Measurements from ENCODE around the gene ERI2.

Gene ERI2

GRCh38 chr16:20806168-20807050 lies at the start of gene ERI2, which contains the start of gene REXO5:
Gene ERI2, minus strand, starts transcription at chr16:20806472. Its CDS starts 42 bp downstream, at chr16:20806430.
Gene REXO5, plus strand, starts transcription at chr16:20806527. Its CDS starts 427 bp downstream, at chr16:20806954.
- DNase-seq, result peak; percentile 86

GRCh38 chr16:20854963-20855362 lies 48.7 kb upstream of the ERI2 start:
- no peak for DNase-seq

GRCh38 chr16:20853981-20854620 lies 47.8 kb upstream of the ERI2 start:
- DNase-seq, result no peak

GRCh38 chr16:20853143-20853542 lies 46.9 kb upstream of the ERI2 start:
- DNase-seq, result no peak

- DNase-seq, result peak; percentile 14
Measured at GRCh38 chr16:20851601-20852000, 45.3 kb upstream of the ERI2 start.

GRCh38 chr16:20850981-20851380 lies 44.7 kb upstream of the ERI2 start:
- no peak for DNase-seq

GRCh38 chr16:20849589-20850390 lies 43.5 kb upstream of the ERI2 start:
- no peak for DNase-seq

- DNase-seq, result no peak
Measured at GRCh38 chr16:20847550-20847949, 41.3 kb upstream of the ERI2 start.

GRCh38 chr16:20846551-20846950 lies 40.3 kb upstream of the ERI2 start:
- no peak for DNase-seq

GRCh38 chr16:20846030-20846429 lies 39.8 kb upstream of the ERI2 start:
- DNase-seq, result peak; percentile 26

- DNase-seq, result no peak
Measured at GRCh38 chr16:20844588-20844987, 38.3 kb upstream of the ERI2 start.

- no peak for DNase-seq
Measured at GRCh38 chr16:20844054-20844453, 37.8 kb upstream of the ERI2 start.

- no peak for DNase-seq
Measured at GRCh38 chr16:20839504-20839903, 33.2 kb upstream of the ERI2 start.

GRCh38 chr16:20838240-20838639 lies 32.0 kb upstream of the ERI2 start:
- DNase-seq, result no peak

GRCh38 chr16:20833086-20833485 lies 26.8 kb upstream of the ERI2 start:
- DNase-seq, result peak; percentile 27

GRCh38 chr16:20830372-20830771 lies 24.1 kb upstream of the ERI2 start:
- no peak for DNase-seq

- no peak for DNase-seq
Measured at GRCh38 chr16:20829536-20829935, 23.3 kb upstream of the ERI2 start.

GRCh38 chr16:20826039-20826566 lies 19.8 kb upstream of the ERI2 start:
- DNase-seq, result no peak

GRCh38 chr16:20822521-20823325 lies 16.5 kb upstream of the ERI2 start:
- DNase-seq, result no peak

GRCh38 chr16:20821682-20822081 lies 15.4 kb upstream of the ERI2 start:
- DNase-seq, result no peak

GRCh38 chr16:20818929-20819585 lies 12.8 kb upstream of the ERI2 start:
- DNase-seq, result no peak

GRCh38 chr16:20814784-20815183 lies 8.5 kb upstream of the ERI2 start:
- peak; percentile 64 for DNase-seq

Data from NCI-H446 treated with DMSO at 0.1 percent for 48 hours (cell line).